GM06990 (cell line): ENCODE data around the gene PGBD5.
A peak's percentile ranks its signal among the peaks of the same experiment; 100 is the strongest.
"Not testable (repeated sequence)": the region's sequence is repeated elsewhere in the genome, so short reads cannot be mapped to it uniquely, and the experiment has no call there.

ENCODE experiments used
- DNase-seq: peaks from one replicate; pipeline ENCODE4 v3.0.0-alpha.2; 2011; ENCODE audit not compliant: insufficient read length; ENCODE audit errors: extremely low read depth
- H3K27me3 ChIP-seq: replicated peaks from 2 replicates; pipeline ENCODE4 v1.6.0; 2011; ENCODE audit warnings: low read length; ENCODE audit not compliant: control insufficient read depth, insufficient read depth
- H3K36me3 ChIP-seq: 2 replicates; pipeline ENCODE4 v1.5.1; 2011; ENCODE audit warnings: low read length; ENCODE audit not compliant: control insufficient read depth, insufficient read depth
- H3K4me3 ChIP-seq: replicated peaks from 2 replicates; pipeline ENCODE4 v1.5.1; 2011; ENCODE audit warnings: low read depth, mild to moderate bottlenecking, control low read depth, low read length
- TF ChIP-seq, protein P1 (sequence below): IDR thresholded peaks from 2 replicates; pipeline ENCODE4 v1.5.1; 2011; ENCODE audit warnings: low read length, control low read depth, mild to moderate bottlenecking, inconsistent platforms; ENCODE audit not compliant: insufficient read depth, poor library complexity, severe bottlenecking

The PGBD5 gene

DNA sequence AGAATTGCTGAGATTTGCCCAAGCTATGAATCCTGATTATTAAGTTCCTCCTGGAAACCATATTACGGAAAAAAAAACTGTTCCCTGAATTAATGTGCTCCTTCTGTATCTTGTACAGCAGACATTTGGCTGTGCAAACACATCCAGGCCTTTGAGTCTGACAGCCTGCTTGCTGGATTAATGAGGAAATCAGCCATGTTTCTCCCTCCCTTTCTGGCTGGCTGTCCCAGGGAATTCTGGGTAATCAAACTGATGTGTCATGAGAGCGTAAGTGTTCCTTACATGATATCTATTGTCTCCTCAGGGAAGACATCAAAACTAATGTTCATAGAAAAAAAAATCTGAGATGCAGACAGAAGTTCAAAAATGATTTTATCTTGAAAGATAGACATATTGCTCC, 18.8 kb downstream of the PGBD5 start:
- no peak overlapping the region for H3K4me3 ChIP-seq
- no peak for DNase-seq
- no peaks in the 10 kb centered on the region for H3K27me3 ChIP-seq
- TF ChIP-seq, protein P1, sequence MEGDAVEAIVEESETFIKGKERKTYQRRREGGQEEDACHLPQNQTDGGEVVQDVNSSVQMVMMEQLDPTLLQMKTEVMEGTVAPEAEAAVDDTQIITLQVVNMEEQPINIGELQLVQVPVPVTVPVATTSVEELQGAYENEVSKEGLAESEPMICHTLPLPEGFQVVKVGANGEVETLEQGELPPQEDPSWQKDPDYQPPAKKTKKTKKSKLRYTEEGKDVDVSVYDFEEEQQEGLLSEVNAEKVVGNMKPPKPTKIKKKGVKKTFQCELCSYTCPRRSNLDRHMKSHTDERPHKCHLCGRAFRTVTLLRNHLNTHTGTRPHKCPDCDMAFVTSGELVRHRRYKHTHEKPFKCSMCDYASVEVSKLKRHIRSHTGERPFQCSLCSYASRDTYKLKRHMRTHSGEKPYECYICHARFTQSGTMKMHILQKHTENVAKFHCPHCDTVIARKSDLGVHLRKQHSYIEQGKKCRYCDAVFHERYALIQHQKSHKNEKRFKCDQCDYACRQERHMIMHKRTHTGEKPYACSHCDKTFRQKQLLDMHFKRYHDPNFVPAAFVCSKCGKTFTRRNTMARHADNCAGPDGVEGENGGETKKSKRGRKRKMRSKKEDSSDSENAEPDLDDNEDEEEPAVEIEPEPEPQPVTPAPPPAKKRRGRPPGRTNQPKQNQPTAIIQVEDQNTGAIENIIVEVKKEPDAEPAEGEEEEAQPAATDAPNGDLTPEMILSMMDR: no peak
- H3K36me3 ChIP-seq: no peaks in the 10 kb centered on the region

DNA sequence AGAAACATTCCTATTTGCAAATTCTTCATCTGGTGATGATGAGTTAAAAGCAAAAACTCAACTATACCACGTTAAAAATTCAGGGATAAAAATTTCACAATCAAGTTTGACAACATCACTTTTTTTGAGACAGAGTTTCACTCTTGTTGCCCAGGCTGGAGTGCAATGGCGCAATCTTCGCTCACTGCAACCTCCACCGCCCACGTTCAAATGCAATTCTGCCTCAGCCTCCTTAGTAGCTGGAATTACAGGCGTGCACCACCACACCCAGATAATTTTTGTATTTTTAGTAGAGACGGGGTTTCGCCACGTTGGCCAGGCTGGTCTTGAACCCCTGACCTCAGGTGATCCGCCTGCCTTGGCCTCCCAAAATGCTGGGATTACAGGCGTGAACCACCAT, 19.4 kb downstream of the PGBD5 start:
- not testable (repeated sequence) for H3K4me3 ChIP-seq, H3K27me3 ChIP-seq, DNase-seq, H3K36me3 ChIP-seq

- no peaks in the 10 kb centered on the region for H3K36me3 ChIP-seq
- TF ChIP-seq, protein P1: peak; percentile 8
- DNase-seq: no peak
- H3K4me3 ChIP-seq: no peak overlapping the region
- no peaks in the 10 kb centered on the region for H3K27me3 ChIP-seq
Observed at GRCh38 chr1:230403442-230403841, 22.7 kb downstream of the PGBD5 start.

- no peak for DNase-seq
- no peaks in the 10 kb centered on the region for H3K27me3 ChIP-seq
- no peaks in the 10 kb centered on the region for H3K36me3 ChIP-seq
Observed at GRCh38 chr1:230401763-230402294, 24.3 kb downstream of the PGBD5 start.

DNA sequence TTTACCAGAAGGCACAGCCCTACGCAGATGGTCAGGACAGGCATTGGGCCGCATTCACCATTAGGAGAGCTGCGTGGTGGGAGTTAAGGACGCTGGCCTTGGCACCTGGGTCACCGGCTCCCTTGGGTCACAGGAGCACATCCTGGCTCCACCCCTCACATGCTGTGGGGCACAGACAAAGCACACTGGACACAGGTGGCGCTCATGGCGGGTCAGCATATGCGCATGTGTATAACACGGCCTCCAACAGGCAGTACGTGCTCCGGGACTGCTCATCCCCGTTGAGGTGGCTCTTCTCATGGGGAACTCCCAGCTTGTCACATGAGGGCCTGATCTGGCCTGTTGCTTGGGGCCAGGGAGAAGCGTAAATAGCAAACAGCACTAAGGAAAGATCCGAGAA, 25.0 kb downstream of the PGBD5 start:
- no peaks in the 10 kb centered on the region for H3K36me3 ChIP-seq
- H3K4me3 ChIP-seq: no peak overlapping the region
- no peak for DNase-seq
- no peaks in the 10 kb centered on the region for H3K27me3 ChIP-seq
- TF ChIP-seq, protein P1: no peak

More at GRCh38 chr1:230401763-230402294, 24.3 kb downstream of the PGBD5 start:
- TF ChIP-seq, protein P1: no peak
- no peak overlapping the region for H3K4me3 ChIP-seq

DNA sequence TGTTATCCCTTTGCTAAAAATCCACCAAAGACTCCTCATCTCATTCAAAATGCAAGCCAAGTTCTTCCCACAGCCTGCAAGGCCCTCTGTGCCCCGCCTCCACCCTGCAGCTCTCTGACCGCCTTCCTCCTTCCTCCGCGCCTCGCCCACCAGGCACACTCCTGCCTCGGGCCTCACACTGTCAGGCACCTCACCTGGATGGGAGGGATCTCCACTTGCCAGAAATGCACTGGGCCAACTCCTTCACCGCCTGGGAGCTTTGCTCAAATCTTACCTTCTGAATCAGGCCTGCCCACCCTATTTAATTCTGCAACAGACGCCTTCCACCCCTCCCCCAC, 26.2 kb downstream of the PGBD5 start:
- Histone ChIP-seq H3K36me3 (no peaks in the 10 kb centered on the region), H3K27me3 (no peaks in the 10 kb centered on the region), H3K4me3 (no peak overlapping the region)
- TF ChIP-seq, protein P1: no peak
- DNase-seq: no peak
